ENCODE measurements around the gene MEA1.

Gene MEA1

GRCh38 chr6:42969934-42970333 is 43.8 kb downstream of the MEA1 start:
- Histone ChIP-seq H3K36me3 (ENCODE audit: control insufficient read depth, insufficient read depth, low read length) (peaks cover 3% of the 10 kb centered on the region), H3K27ac (ENCODE audit: low read depth, low read length) (no peak overlapping the region), H3K4me3 (ENCODE audit: low read depth, low read length) (no peak overlapping the region), H3K9me3 (ENCODE audit: control insufficient read depth, insufficient read depth, low read length) (no peaks in the 10 kb centered on the region), H3K4me1 (ENCODE audit: control insufficient read depth, insufficient read depth, low read length) (no peaks in the 10 kb centered on the region; the same call in 1 of the 2 replicates), H3K9ac (ENCODE audit: low read depth, low read length) (no peak overlapping the region), H3K27me3 (ENCODE audit: control insufficient read depth, insufficient read depth, low read length) (no peaks in the 10 kb centered on the region)

GRCh38 chr6:42969431-42969830 is 44.3 kb downstream of the MEA1 start:
- Histone ChIP-seq H3K4me3 (ENCODE audit: low read depth, low read length) (no peak overlapping the region), H3K36me3 (ENCODE audit: control insufficient read depth, insufficient read depth, low read length) (peaks cover 3% of the 10 kb centered on the region), H3K9me3 (ENCODE audit: control insufficient read depth, insufficient read depth, low read length) (no peaks in the 10 kb centered on the region), H3K4me1 (ENCODE audit: control insufficient read depth, insufficient read depth, low read length) (no peaks in the 10 kb centered on the region; the same call in 1 of the 2 replicates), H3K9ac (ENCODE audit: low read depth, low read length) (no peak overlapping the region), H3K27ac (ENCODE audit: low read depth, low read length) (no peak overlapping the region), H3K27me3 (ENCODE audit: control insufficient read depth, insufficient read depth, low read length) (no peaks in the 10 kb centered on the region)

- Histone ChIP-seq H3K27me3 (ENCODE audit: control insufficient read depth, insufficient read depth, low read length) (no peaks in the 10 kb centered on the region), H3K27ac (ENCODE audit: low read depth, low read length) (no peak overlapping the region), H3K4me3 (ENCODE audit: low read depth, low read length) (no peak overlapping the region), H3K9me3 (ENCODE audit: control insufficient read depth, insufficient read depth, low read length) (no peaks in the 10 kb centered on the region), H3K36me3 (ENCODE audit: control insufficient read depth, insufficient read depth, low read length) (peaks cover 4% of the 10 kb centered on the region; the same call in 1 of the 2 replicates), H3K4me1 (ENCODE audit: control insufficient read depth, insufficient read depth, low read length) (peaks cover 4% of the 10 kb centered on the region), H3K9ac (ENCODE audit: low read depth, low read length) (no peak overlapping the region)
Measured at GRCh38 chr6:42968783-42969182, 45.0 kb downstream of the MEA1 start.

- H3K9ac ChIP-seq (ENCODE audit: low read depth, low read length): no peak overlapping the region
- no peaks in the 10 kb centered on the region for H3K27me3 ChIP-seq (ENCODE audit: control insufficient read depth, insufficient read depth, low read length)
- no peaks in the 10 kb centered on the region for H3K9me3 ChIP-seq (ENCODE audit: control insufficient read depth, insufficient read depth, low read length)
- peaks cover 4% of the 10 kb centered on the region for H3K4me1 ChIP-seq (ENCODE audit: control insufficient read depth, insufficient read depth, low read length)
- no peak overlapping the region for H3K27ac ChIP-seq (ENCODE audit: low read depth, low read length)
- H3K36me3 ChIP-seq (ENCODE audit: control insufficient read depth, insufficient read depth, low read length): peaks cover 4% of the 10 kb centered on the region; the same call in 1 of the 2 replicates
- no peak overlapping the region for H3K4me3 ChIP-seq (ENCODE audit: low read depth, low read length)
Measured at GRCh38 chr6:42968126-42968701, 45.5 kb downstream of the MEA1 start.

GRCh38 chr6:42967228-42967627 is 46.5 kb downstream of the MEA1 start:
- Histone ChIP-seq H3K36me3 (ENCODE audit: control insufficient read depth, insufficient read depth, low read length) (peaks cover 4% of the 10 kb centered on the region; the same call in 1 of the 2 replicates), H3K27ac (ENCODE audit: low read depth, low read length) (no peak overlapping the region), H3K4me1 (ENCODE audit: control insufficient read depth, insufficient read depth, low read length) (peaks cover 4% of the 10 kb centered on the region), H3K4me3 (ENCODE audit: low read depth, low read length) (no peak overlapping the region), H3K9ac (ENCODE audit: low read depth, low read length) (no peak overlapping the region), H3K27me3 (ENCODE audit: control insufficient read depth, insufficient read depth, low read length) (no peaks in the 10 kb centered on the region), H3K9me3 (ENCODE audit: control insufficient read depth, insufficient read depth, low read length) (no peaks in the 10 kb centered on the region)

GRCh38 chr6:42966571-42966970 is 47.2 kb downstream of the MEA1 start:
- no peaks in the 10 kb centered on the region for H3K9me3 ChIP-seq (ENCODE audit: control insufficient read depth, insufficient read depth, low read length)
- no peaks in the 10 kb centered on the region for H3K27me3 ChIP-seq (ENCODE audit: control insufficient read depth, insufficient read depth, low read length)
- H3K9ac ChIP-seq (ENCODE audit: low read depth, low read length): no peak overlapping the region
- H3K4me1 ChIP-seq (ENCODE audit: control insufficient read depth, insufficient read depth, low read length): peaks cover 4% of the 10 kb centered on the region
- H3K36me3 ChIP-seq (ENCODE audit: control insufficient read depth, insufficient read depth, low read length): peaks cover 4% of the 10 kb centered on the region; the same call in 1 of the 2 replicates
- no peak overlapping the region for H3K27ac ChIP-seq (ENCODE audit: low read depth, low read length)
- no peak overlapping the region for H3K4me3 ChIP-seq (ENCODE audit: low read depth, low read length)

- Histone ChIP-seq H3K27me3 (ENCODE audit: control insufficient read depth, insufficient read depth, low read length) (peaks cover 16% of the 10 kb centered on the region), H3K9ac (ENCODE audit: low read depth, low read length) (no peak overlapping the region), H3K4me3 (ENCODE audit: low read depth, low read length) (no peak overlapping the region), H3K4me1 (ENCODE audit: control insufficient read depth, insufficient read depth, low read length) (peaks cover 4% of the 10 kb centered on the region; the same call in 1 of the 2 replicates), H3K36me3 (ENCODE audit: control insufficient read depth, insufficient read depth, low read length) (peaks cover 4% of the 10 kb centered on the region; the same call in 1 of the 2 replicates), H3K9me3 (ENCODE audit: control insufficient read depth, insufficient read depth, low read length) (no peaks in the 10 kb centered on the region), H3K27ac (ENCODE audit: low read depth, low read length) (peak overlapping the region; percentile 40)
Measured at GRCh38 chr6:42963855-42964605, 49.7 kb downstream of the MEA1 start.

- H3K4me3 ChIP-seq (ENCODE audit: low read depth, low read length): no peak overlapping the region
- peaks cover 16% of the 10 kb centered on the region for H3K27me3 ChIP-seq (ENCODE audit: control insufficient read depth, insufficient read depth, low read length)
- peaks cover 4% of the 10 kb centered on the region; the same call in 1 of the 2 replicates for H3K4me1 ChIP-seq (ENCODE audit: control insufficient read depth, insufficient read depth, low read length)
- H3K27ac ChIP-seq (ENCODE audit: low read depth, low read length): no peak overlapping the region
- H3K9me3 ChIP-seq (ENCODE audit: control insufficient read depth, insufficient read depth, low read length): no peaks in the 10 kb centered on the region
- H3K9ac ChIP-seq (ENCODE audit: low read depth, low read length): no peak overlapping the region
- H3K36me3 ChIP-seq (ENCODE audit: control insufficient read depth, insufficient read depth, low read length): peaks cover 4% of the 10 kb centered on the region; the same call in 1 of the 2 replicates
Measured at GRCh38 chr6:42963179-42963854, 50.4 kb downstream of the MEA1 start.

- H3K27me3 ChIP-seq (ENCODE audit: control insufficient read depth, insufficient read depth, low read length): peaks cover 16% of the 10 kb centered on the region
- no peak overlapping the region for H3K27ac ChIP-seq (ENCODE audit: low read depth, low read length)
- H3K36me3 ChIP-seq (ENCODE audit: control insufficient read depth, insufficient read depth, low read length): peaks cover 4% of the 10 kb centered on the region; the same call in 1 of the 2 replicates
- H3K9ac ChIP-seq (ENCODE audit: low read depth, low read length): no peak overlapping the region
- no peaks in the 10 kb centered on the region for H3K9me3 ChIP-seq (ENCODE audit: control insufficient read depth, insufficient read depth, low read length)
- peaks cover 4% of the 10 kb centered on the region; the same call in 1 of the 2 replicates for H3K4me1 ChIP-seq (ENCODE audit: control insufficient read depth, insufficient read depth, low read length)
- no peak overlapping the region for H3K4me3 ChIP-seq (ENCODE audit: low read depth, low read length)
Measured at GRCh38 chr6:42962502-42963178, 51.1 kb downstream of the MEA1 start.

- H3K4me1 ChIP-seq (ENCODE audit: control insufficient read depth, insufficient read depth, low read length): peaks cover 4% of the 10 kb centered on the region; the same call in 1 of the 2 replicates
- H3K9me3 ChIP-seq (ENCODE audit: control insufficient read depth, insufficient read depth, low read length): no peaks in the 10 kb centered on the region
- peaks cover 16% of the 10 kb centered on the region for H3K27me3 ChIP-seq (ENCODE audit: control insufficient read depth, insufficient read depth, low read length)
- no peak overlapping the region for H3K4me3 ChIP-seq (ENCODE audit: low read depth, low read length)
- H3K27ac ChIP-seq (ENCODE audit: low read depth, low read length): no peak overlapping the region
- H3K9ac ChIP-seq (ENCODE audit: low read depth, low read length): no peak overlapping the region
- peaks cover 4% of the 10 kb centered on the region; the same call in 1 of the 2 replicates for H3K36me3 ChIP-seq (ENCODE audit: control insufficient read depth, insufficient read depth, low read length)
Measured at GRCh38 chr6:42962096-42962495, 51.6 kb downstream of the MEA1 start.
